ENCODE results near the gene MT1A. TPM values are rescaled to one million over a fixed set of nuclear protein-coding genes. Genes with fewer than 3 reads are reported as not detected.

The MT1A gene
- total RNA-seq, result 10 to 100 TPM in 1 of 2 donors, 1 to 10 TPM in 1; 1.1 to 36.2 TPM
- polyA plus RNA-seq, result 100 to 1,000 TPM in 1 of 2 donors, 10 to 100 TPM in 1; 66.7 to 438 TPM
- long read RNA-seq, donor 1, partial matches to known transcripts, result 0 of 1 reads
- long read RNA-seq, donor 1, other reads (novel, unspliced or antisense), result 0 of 1 reads
- long read RNA-seq, donor 2, result 0 reads
- long read RNA-seq, donor 3, result 0 reads
- long read RNA-seq, donor 4, result 0 reads
- long read RNA-seq, donor 5, result 0 reads

DNA sequence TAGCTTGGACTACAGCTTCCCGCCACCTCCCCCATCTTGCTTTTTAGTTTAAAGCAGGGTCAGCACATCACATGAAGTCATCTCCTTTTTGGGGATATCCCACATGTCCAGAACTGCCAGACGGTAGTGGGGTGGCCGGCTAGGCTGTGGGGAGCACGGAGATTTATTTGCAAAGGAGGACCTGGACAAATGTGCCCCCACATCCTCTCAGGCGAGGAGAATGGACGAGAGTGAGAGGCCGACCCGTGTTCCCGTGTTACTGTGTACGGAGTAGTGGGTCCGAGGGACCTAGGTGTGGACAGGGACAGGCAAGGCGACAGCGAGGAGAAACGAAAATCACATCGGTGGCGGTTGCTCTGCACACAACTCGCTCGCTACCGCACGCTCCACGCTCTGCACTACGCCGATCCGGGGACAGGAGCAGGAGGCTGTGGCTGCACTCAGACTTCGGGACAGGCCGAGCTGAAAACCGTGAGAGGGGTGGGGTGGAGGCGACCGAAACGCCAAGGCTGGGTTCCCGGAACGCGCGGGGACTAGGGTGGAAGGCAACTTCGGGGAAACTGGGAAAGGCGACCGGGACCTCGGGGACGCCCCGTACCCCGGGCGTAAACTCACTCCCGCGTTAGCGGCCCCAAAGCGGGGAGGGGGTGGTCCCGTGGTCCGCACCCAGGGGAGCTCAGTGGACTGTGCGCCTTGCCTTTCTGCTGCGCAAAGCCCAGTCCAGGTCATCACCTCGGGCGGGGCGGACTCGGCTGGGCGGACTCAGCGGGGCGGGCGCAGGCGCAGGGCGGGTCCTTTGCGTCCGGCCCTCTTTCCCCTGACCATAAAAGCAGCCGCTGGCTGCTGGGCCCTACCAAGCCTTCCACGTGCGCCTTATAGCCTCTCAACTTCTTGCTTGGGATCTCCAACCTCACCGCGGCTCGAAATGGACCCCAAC lies at the start of gene MT1A:
TSS of gene MT1A (plus strand) at position 853 of the 937 bp plus-strand sequence. CDS start at position 926, 73 bp downstream.
- peak; percentile 50 to 69 (median 51) for DNase-seq
- Histone ChIP-seq H3K9ac (ENCODE audit: insufficient read depth in 1 of 2, low read length in 2 of 2) (no peak within 1 kb of the TSS), H3K36me3 (ENCODE audit: control insufficient read depth in 4 of 4, insufficient read depth in 4 of 4, low read length in 4 of 4) (no peaks in the 10 kb centered on the region), H3K27ac (ENCODE audit: low read depth in 1 of 2, low read length in 1 of 2) (peak within 1 kb of the TSS in 1 of 2 donors; percentile 57), H3K4me3 (peak within 1 kb of the TSS; percentile 15), H3K27me3 (ENCODE audit: control insufficient read depth in 3 of 3, insufficient read depth in 3 of 3, low read length in 2 of 3) (peaks cover 0 to 94% (median 92%) of the 10 kb centered on the region in 3 donors), H3K9me3 (ENCODE audit: control insufficient read depth in 4 of 4, insufficient read depth in 3 of 4, low read length in 3 of 4) (peaks cover 0 to 8% (median 0%) of the 10 kb centered on the region in 4 donors), H3K4me1 (ENCODE audit: control insufficient read depth in 5 of 5, insufficient read depth in 5 of 5, low read length in 5 of 5) (peaks cover 0 to 13% (median 5%) of the 10 kb centered on the region in 5 donors)
- peak; percentile 84 for ATAC-seq (ENCODE audit: insufficient read depth, low FRiP score)
- no peak for TF ChIP-seq CTCF (IDR thresholded peaks at IDR 0.05; ENCODE audit: control extremely low read depth, extremely low read depth)
- WGBS, 2 donors, result 8 to 10% methylated on average over 63 to 68 of the region's 68 CpGs

DNA sequence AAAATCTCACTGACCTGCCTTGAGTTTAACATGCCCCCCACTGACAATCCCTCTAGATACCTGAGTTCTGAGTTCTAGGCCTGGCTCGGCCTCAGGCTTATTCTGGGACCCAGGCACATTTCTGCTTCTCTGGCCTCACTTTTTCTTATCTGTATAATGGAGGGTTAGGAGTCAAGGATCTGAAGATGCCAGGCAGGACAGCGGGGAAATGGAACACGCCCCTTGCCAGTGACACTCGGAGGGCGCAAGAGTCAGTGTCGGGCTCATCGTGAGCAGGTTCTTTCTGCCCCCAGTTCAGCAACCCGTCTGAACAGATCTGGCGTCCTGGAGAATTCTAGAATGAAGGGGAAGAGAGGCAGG lies 49.7 kb upstream of the MT1A start:
- no peak for ATAC-seq (ENCODE audit: insufficient read depth, low FRiP score)
- Histone ChIP-seq H3K9ac (ENCODE audit: insufficient read depth in 1 of 2, low read length in 2 of 2) (no peak overlapping the region), H3K4me1 (ENCODE audit: control insufficient read depth in 5 of 5, insufficient read depth in 5 of 5, low read length in 5 of 5) (peaks cover 0 to 7% (median 0%) of the 10 kb centered on the region in 5 donors), H3K36me3 (ENCODE audit: control insufficient read depth in 4 of 4, insufficient read depth in 4 of 4, low read length in 4 of 4) (no peaks in the 10 kb centered on the region), H3K27ac (ENCODE audit: low read depth in 1 of 2, low read length in 1 of 2) (no peak overlapping the region), H3K4me3 (no peak overlapping the region), H3K27me3 (ENCODE audit: control insufficient read depth in 3 of 3, insufficient read depth in 3 of 3, low read length in 2 of 3) (peaks cover 5 to 48% (median 29%) of the 10 kb centered on the region in 3 donors), H3K9me3 (ENCODE audit: control insufficient read depth in 4 of 4, insufficient read depth in 3 of 4, low read length in 3 of 4) (no peaks in the 10 kb centered on the region)
- WGBS, 2 donors, result 38 to 40% methylated on average over 9 of the region's 9 CpGs
- TF ChIP-seq CTCF (IDR thresholded peaks at IDR 0.05; ENCODE audit: control extremely low read depth, extremely low read depth), result no peak
- no peak for DNase-seq

DNA sequence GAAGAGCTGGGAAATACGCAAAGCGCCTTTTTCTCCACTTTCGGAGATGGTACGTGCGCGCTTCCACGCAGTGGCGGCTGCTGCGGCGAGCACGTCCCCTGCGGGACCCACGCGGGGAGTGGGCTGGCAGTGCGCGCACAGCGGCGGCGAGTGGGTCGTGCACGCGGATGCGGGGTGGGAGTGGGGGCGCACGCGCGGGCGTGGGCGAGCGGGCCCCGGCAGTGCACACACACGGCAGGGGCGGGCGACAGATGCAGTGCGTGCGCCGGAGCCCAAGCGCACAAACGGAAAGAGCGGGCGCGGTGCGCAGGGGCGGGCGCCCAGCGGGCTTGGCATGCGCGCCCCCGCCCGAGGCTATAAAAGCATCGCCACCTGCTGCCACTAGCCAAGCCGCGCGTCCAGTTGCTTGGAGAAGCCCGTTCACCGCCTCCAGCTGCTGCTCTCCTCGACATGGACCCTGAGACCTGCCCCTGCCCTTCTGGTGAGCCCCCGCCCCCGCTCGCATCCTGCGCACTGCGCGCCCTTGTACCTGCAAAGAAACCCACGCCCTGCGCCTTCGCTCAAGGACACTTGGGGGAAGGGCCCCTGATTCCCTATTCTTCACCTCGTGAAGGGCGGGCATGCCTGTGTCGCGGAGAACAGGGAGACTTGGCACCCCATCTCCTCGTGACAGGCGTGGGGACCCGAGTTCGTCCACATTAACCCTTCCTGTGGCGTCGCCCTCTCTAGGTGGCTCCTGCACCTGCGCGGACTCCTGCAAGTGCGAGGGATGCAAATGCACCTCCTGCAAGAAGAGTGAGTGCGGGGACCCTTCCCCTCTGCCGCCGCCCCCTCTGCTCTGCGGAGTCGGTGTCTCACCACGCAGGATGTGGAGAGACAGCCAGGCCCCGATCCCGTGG lies 49.1 kb upstream of the MT1A start, which contains the start of gene MT3:
TSS of gene MT3 (plus strand) at position 388 of the 899 bp plus-strand sequence. CDS start at position 451, 63 bp downstream.
- Histone ChIP-seq H3K27me3 (ENCODE audit: control insufficient read depth in 3 of 3, insufficient read depth in 3 of 3, low read length in 2 of 3) (peaks cover 5 to 48% (median 29%) of the 10 kb centered on the region in 3 donors), H3K36me3 (ENCODE audit: control insufficient read depth in 4 of 4, insufficient read depth in 4 of 4, low read length in 4 of 4) (no peaks in the 10 kb centered on the region), H3K4me3 (no peak within 1 kb of the TSS), H3K9ac (ENCODE audit: insufficient read depth in 1 of 2, low read length in 2 of 2) (no peak within 1 kb of the TSS), H3K27ac (ENCODE audit: low read depth in 1 of 2, low read length in 1 of 2) (no peak within 1 kb of the TSS), H3K9me3 (ENCODE audit: control insufficient read depth in 4 of 4, insufficient read depth in 3 of 4, low read length in 3 of 4) (no peaks in the 10 kb centered on the region), H3K4me1 (ENCODE audit: control insufficient read depth in 5 of 5, insufficient read depth in 5 of 5, low read length in 5 of 5) (peaks cover 0 to 7% (median 0%) of the 10 kb centered on the region in 5 donors)
- WGBS, 2 donors, result 5% methylated on average over 79 to 87 of the region's 87 CpGs
- DNase-seq, result peak in 1 of 3 donors; percentile 13
- ATAC-seq (ENCODE audit: insufficient read depth, low FRiP score), result no peak
- no peak for TF ChIP-seq CTCF (IDR thresholded peaks at IDR 0.05; ENCODE audit: control extremely low read depth, extremely low read depth)
